GM12878 (cell line): ENCODE measurements around the gene PIGZ. TPM values are rescaled to one million over a fixed set of nuclear protein-coding genes. Genes with fewer than 3 reads are reported as not detected.

Experiments used
- ATAC-seq: fragments of 200-7000 bp; cut with Tn5 transposase; 3 replicates; pipeline ENCODE4 v1.9.1; 2020; ENCODE audit warnings: mild to moderate bottlenecking, moderate library complexity
- BruUV-seq: library from RNA; stranded (reverse); fragments of 400-500 nt; replicated peaks from 2 replicates; lab custom pipeline; 2021; lab: Mats Ljungman, UMichigan
- CTCF ChIA-PET: fragments of 300-600 bp; sonication (Branson Sonifier 250); formaldehyde crosslinking; extraction: SDS; loops from one replicate; lab custom pipeline; 2021; ENCODE audit warnings: inconsistent platforms; lab: Yijun Ruan, JAX
- POLR2A ChIA-PET: fragments of 350-600 bp; formaldehyde crosslinking; extraction: SDS; loops from one replicate; lab custom pipeline; 2021; ENCODE audit warnings: inconsistent platforms; lab: Charles Lee
- RAD21 ChIA-PET: fragments of 300-600 bp; sonication (Branson Sonifier 250); formaldehyde crosslinking; loops from one replicate; lab custom pipeline; 2023; ENCODE audit warnings: antibody characterized with exemption; ENCODE audit not compliant: unreplicated experiment; lab: Charles Lee
- SMC1A ChIA-PET: fragments of 300-600 bp; sonication (Branson Sonifier 250); formaldehyde crosslinking; loops from one replicate; lab custom pipeline; 2023; ENCODE audit not compliant: unreplicated experiment, uncharacterized antibody; lab: Charles Lee
- DNase-seq: peaks from one replicate; pipeline ENCODE4 v3.0.0-alpha.2; 2011; ENCODE audit warnings: low read depth, low spot score
- FAIRE-seq: peaks from 3 replicates; lab custom pipeline; 2011; peaks lifted over from hg19 to GRCh38; lab: Jason Lieb, UNC
- H2AFZ ChIP-seq: 2 replicates; pipeline ENCODE4 v1.6.0; 2011; ENCODE audit warnings: low read depth, low read length, control low read depth; ENCODE audit not compliant: control insufficient read depth
- H3K27ac ChIP-seq: 2 replicates; pipeline ENCODE4 v1.5.1; 2011; ENCODE audit warnings: control low read depth; ENCODE audit not compliant: control insufficient read depth, insufficient read depth
- H3K27me3 ChIP-seq, 2 experiments: replicated peaks in 1 of 2; 2 replicates each; pipeline versions ENCODE4 v1.6.0 to v1.6.1; 2011; ENCODE audit warnings: low read length in 1 of 2; ENCODE audit not compliant: control insufficient read depth in 2 of 2, insufficient read depth in 2 of 2
- H3K36me3 ChIP-seq, 2 experiments: 2 replicates each; pipeline ENCODE4 v1.5.1; 2011; ENCODE audit warnings: low read length in 1 of 2; ENCODE audit not compliant: control insufficient read depth in 2 of 2, insufficient read depth in 2 of 2
- H3K4me1 ChIP-seq: 2 replicates; pipeline ENCODE4 v1.6.1; 2011; ENCODE audit warnings: mild to moderate bottlenecking, low read length, moderate library complexity, mixed read lengths; ENCODE audit not compliant: control insufficient read depth, insufficient read depth
- H3K4me2 ChIP-seq: 2 replicates; pipeline ENCODE4 v1.6.0; 2011; ENCODE audit warnings: control low read depth; ENCODE audit not compliant: control insufficient read depth, insufficient read depth
- H3K4me3 ChIP-seq: fragments of 200-600 bp; sonication (generic); 2 replicates; pipeline ENCODE4 v1.5.1; 2016
- H3K79me2 ChIP-seq: 2 replicates; pipeline ENCODE4 v1.6.0; 2011; ENCODE audit warnings: low read length; ENCODE audit not compliant: control insufficient read depth, insufficient read depth
- H3K9ac ChIP-seq: 2 replicates; pipeline ENCODE4 v1.8.0; 2011; ENCODE audit warnings: low read length, control low read depth, mixed read lengths; ENCODE audit not compliant: control insufficient read depth, insufficient read depth
- H3K9me3 ChIP-seq: replicated peaks from 3 replicates; pipeline ENCODE4 v1.5.1; 2011; ENCODE audit warnings: mild to moderate bottlenecking, low read length; ENCODE audit not compliant: control insufficient read depth, insufficient read depth
- H4K20me1 ChIP-seq: 2 replicates; pipeline ENCODE4 v1.6.0; 2011; ENCODE audit not compliant: control insufficient read depth, insufficient read depth
- CHD1 ChIP-seq: IDR thresholded peaks from 2 replicates; pipeline ENCODE4 v1.6.1; 2012; ENCODE audit warnings: low read depth, low read length, improper control_type of control experiment
- ESRRA ChIP-seq: IDR thresholded peaks from 2 replicates; pipeline ENCODE4 v1.6.1; 2012; ENCODE audit warnings: mild to moderate bottlenecking, low read length, improper control_type of control experiment
- FOS ChIP-seq: IDR thresholded peaks from 3 replicates; pipeline ENCODE4 v1.6.1; 2011; ENCODE audit warnings: borderline replicate concordance; ENCODE audit not compliant: insufficient read length; ENCODE audit errors: extremely low read depth
- PAX5 ChIP-seq: IDR thresholded peaks from 2 replicates; pipeline ENCODE4 v1.6.1; 2011; ENCODE audit warnings: low read depth, low read length, borderline replicate concordance
- PML ChIP-seq: IDR thresholded peaks from 2 replicates; pipeline ENCODE4 v1.6.1; 2012; ENCODE audit warnings: low read length, inconsistent platforms
- ZNF207 ChIP-seq: fragments of 450-650 bp; IDR thresholded peaks from 2 replicates; pipeline ENCODE4 v1.6.1; 2014; ENCODE audit warnings: antibody characterized with exemption, mild to moderate bottlenecking, borderline replicate concordance
- ZNF384 ChIP-seq: IDR thresholded peaks from 2 replicates; pipeline ENCODE4 v1.6.1; 2012; ENCODE audit warnings: low read depth, mild to moderate bottlenecking, low read length, improper control_type of control experiment, borderline replicate concordance
- WGBS: methylation state at CpG from one replicate; pipeline ENCODE4 v1.1.6; 2016; ENCODE audit warnings: low lambda C conversion rate; ENCODE audit not compliant: insufficient replicate concordance, insufficient coverage; ENCODE audit errors: missing lambda C conversion rate; 5-methylcytosine and 5-hydroxymethylcytosine counted together
- in situ Hi-C: fragments of 300-500 bp; cut with MboI; formaldehyde crosslinking; loops from 9 replicates; pipeline ENCODE4 v1.14.3; 2018; ENCODE audit warnings: mixed read lengths
- intact Hi-C: fragments of 100-400 bp; cut with micrococcal nuclease; formaldehyde crosslinking; loops from one replicate; pipeline ENCODE4 v1.14.2; 2022; ENCODE audit not compliant: unreplicated experiment
- polyA plus RNA-seq, 11 experiments: library from polyadenylated mRNA; depleted of rRNA in 4 of 11; unstranded in 6 of 11; stranded (reverse) in 5 of 11; fragments of >200 nt; fragmentation: Nextera tagmentation in 4 of 11; fragmentation: Illumina TruSeq in 1 of 11; extraction: Ambion mirVana in 4 of 11; extraction: Trizol in 1 of 11; gene quantifications; 1 replicate in 1 of 11; 2 replicates in 10 of 11; pipeline versions ENCODE4 v1.2.1 to v1.2.3, GENCODE V29; 2011 to 2016; ENCODE audit warnings: inconsistent platforms in 2 of 11, missing spikeins in 2 of 11, low read depth in 1 of 11
- total RNA-seq, 4 experiments: library from RNA; depleted of rRNA in 3 of 4; stranded (reverse); fragments of >200 nt in 3 of 4; fragmentation: Illumina TruSeq in 1 of 4; extraction: Trizol in 1 of 4; gene quantifications; 2 replicates each; pipeline versions ENCODE4 v1.2.1 to v1.2.3, GENCODE V29; 2013 to 2021
- TF ChIP-seq, protein P1 (sequence below): fragments of 450-650 bp; IDR thresholded peaks from 2 replicates; pipeline ENCODE4 v1.6.1; 2014; ENCODE audit warnings: mild to moderate bottlenecking
- TF ChIP-seq, protein P2 (sequence below): IDR thresholded peaks from 2 replicates; pipeline ENCODE4 v1.6.1; 2011; ENCODE audit warnings: low read depth, low read length, improper control_type of control experiment, borderline replicate concordance
- TF ChIP-seq, protein P3 (sequence below): fragments of 450-650 bp; IDR thresholded peaks from 2 replicates; pipeline ENCODE4 v1.6.1; 2016; ENCODE audit warnings: mild to moderate bottlenecking
- TF ChIP-seq, protein P4 (sequence below): fragments of 450-650 bp; formaldehyde crosslinking; IDR thresholded peaks from 2 replicates; pipeline ENCODE4 v1.4.0; 2022; ENCODE audit warnings: mild to moderate bottlenecking, moderate library complexity
- TF ChIP-seq, protein P5 (sequence below): IDR thresholded peaks from 2 replicates; pipeline ENCODE4 v1.6.1; 2012; ENCODE audit warnings: improper control_type of control experiment, low read depth, low read length; ENCODE audit not compliant: insufficient replicate concordance

The PIGZ gene
- total and polyA plus RNA-seq, 10 of the 15 experiments (the other 5 are each of a cell fraction or from before 2014, with no cell fraction given) = 0.06 to 1.2 (median 0.64) TPM

DNA sequence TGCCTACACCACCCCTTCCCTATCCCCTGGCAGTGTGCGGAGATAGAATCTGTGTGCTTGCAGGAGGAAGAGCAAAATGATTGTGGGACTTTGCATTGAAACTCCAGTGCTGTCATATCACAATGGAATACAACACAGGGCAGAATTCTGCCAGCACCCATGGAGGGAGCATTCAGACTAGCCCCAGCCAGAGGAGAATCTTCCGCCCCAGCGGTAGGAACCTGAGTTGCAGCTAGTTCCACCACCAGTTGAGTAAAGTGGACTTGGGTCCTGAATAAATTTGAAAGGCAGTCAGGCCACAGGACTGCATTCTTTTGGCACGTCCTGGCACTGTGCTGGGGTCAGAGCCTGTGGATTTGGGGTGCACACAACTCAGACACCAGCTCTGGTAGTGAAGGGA, 53.8 kb downstream of the PIGZ start:
- ChIA-PET CTCF (no interaction called here), POLR2A (no interaction called here), RAD21 (no interaction called here), SMC1A (no interaction called here)
- no peak for FAIRE-seq
- BruUV-seq = no TSS peak
- H3K27ac ChIP-seq = no peak overlapping the region
- H3K4me1 ChIP-seq = no peaks in the 10 kb centered on the region
- no peak for ATAC-seq
- no peaks in the 10 kb centered on the region; the same call in 2 of the 3 replicates for H3K9me3 ChIP-seq
- no peaks in the 10 kb centered on the region for H3K79me2 ChIP-seq
- H3K9ac ChIP-seq = no peak overlapping the region
- no peak overlapping the region for H3K4me3 ChIP-seq
- H3K27me3 ChIP-seq = no peaks in the 10 kb centered on the region
- 97% methylated on average over 4 of the region's 4 CpGs for WGBS
- no peak overlapping the region for H2AFZ ChIP-seq
- no peaks in the 10 kb centered on the region for H4K20me1 ChIP-seq
- intact Hi-C loops = no loop called here
- no peak for DNase-seq
- H3K4me2 ChIP-seq = no peak overlapping the region
- in situ Hi-C loops = no loop called here
- H3K36me3 ChIP-seq = peaks cover 2 to 7% of the 10 kb centered on the region in 2 experiments; a peak in 3 of 4 replicates
- TF ChIP-seq PML (no peak), CHD1 (no peak), ZNF207 (no peak), FOS (no peak), PAX5 (no peak), ESRRA (no peak), ZNF384 (no peak)
- TF ChIP-seq, protein P1, sequence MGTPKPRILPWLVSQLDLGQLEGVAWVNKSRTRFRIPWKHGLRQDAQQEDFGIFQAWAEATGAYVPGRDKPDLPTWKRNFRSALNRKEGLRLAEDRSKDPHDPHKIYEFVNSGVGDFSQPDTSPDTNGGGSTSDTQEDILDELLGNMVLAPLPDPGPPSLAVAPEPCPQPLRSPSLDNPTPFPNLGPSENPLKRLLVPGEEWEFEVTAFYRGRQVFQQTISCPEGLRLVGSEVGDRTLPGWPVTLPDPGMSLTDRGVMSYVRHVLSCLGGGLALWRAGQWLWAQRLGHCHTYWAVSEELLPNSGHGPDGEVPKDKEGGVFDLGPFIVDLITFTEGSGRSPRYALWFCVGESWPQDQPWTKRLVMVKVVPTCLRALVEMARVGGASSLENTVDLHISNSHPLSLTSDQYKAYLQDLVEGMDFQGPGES = no peak
- TF ChIP-seq, protein P2, sequence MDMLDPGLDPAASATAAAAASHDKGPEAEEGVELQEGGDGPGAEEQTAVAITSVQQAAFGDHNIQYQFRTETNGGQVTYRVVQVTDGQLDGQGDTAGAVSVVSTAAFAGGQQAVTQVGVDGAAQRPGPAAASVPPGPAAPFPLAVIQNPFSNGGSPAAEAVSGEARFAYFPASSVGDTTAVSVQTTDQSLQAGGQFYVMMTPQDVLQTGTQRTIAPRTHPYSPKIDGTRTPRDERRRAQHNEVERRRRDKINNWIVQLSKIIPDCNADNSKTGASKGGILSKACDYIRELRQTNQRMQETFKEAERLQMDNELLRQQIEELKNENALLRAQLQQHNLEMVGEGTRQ = no peak
- TF ChIP-seq, protein P3, sequence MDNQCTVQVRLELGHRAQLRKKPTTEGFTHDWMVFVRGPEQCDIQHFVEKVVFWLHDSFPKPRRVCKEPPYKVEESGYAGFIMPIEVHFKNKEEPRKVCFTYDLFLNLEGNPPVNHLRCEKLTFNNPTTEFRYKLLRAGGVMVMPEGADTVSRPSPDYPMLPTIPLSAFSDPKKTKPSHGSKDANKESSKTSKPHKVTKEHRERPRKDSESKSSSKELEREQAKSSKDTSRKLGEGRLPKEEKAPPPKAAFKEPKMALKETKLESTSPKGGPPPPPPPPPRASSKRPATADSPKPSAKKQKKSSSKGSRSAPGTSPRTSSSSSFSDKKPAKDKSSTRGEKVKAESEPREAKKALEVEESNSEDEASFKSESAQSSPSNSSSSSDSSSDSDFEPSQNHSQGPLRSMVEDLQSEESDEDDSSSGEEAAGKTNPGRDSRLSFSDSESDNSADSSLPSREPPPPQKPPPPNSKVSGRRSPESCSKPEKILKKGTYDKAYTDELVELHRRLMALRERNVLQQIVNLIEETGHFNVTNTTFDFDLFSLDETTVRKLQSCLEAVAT = no peak
- TF ChIP-seq, protein P4, sequence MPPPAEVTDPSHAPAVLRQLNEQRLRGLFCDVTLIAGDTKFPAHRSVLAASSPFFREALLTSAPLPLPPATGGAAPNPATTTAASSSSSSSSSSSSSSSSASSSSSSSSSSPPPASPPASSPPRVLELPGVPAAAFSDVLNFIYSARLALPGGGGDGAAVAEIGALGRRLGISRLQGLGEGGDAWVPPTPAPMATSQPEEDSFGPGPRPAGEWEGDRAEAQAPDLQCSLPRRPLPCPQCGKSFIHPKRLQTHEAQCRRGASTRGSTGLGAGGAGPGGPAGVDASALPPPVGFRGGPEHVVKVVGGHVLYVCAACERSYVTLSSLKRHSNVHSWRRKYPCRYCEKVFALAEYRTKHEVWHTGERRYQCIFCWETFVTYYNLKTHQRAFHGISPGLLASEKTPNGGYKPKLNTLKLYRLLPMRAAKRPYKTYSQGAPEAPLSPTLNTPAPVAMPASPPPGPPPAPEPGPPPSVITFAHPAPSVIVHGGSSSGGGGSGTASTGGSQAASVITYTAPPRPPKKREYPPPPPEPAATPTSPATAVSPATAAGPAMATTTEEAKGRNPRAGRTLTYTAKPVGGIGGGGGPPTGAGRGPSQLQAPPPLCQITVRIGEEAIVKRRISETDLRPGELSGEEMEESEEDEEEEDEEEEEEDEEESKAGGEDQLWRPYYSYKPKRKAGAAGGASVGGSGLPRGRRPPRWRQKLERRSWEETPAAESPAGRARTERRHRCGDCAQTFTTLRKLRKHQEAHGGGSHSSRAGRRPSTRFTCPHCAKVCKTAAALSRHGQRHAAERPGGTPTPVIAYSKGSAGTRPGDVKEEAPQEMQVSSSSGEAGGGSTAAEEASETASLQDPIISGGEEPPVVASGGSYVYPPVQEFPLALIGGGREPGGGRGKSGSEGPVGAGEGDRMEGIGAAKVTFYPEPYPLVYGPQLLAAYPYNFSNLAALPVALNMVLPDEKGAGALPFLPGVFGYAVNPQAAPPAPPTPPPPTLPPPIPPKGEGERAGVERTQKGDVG (CRISPR knock-in tag) = no peak
- TF ChIP-seq, protein P5, sequence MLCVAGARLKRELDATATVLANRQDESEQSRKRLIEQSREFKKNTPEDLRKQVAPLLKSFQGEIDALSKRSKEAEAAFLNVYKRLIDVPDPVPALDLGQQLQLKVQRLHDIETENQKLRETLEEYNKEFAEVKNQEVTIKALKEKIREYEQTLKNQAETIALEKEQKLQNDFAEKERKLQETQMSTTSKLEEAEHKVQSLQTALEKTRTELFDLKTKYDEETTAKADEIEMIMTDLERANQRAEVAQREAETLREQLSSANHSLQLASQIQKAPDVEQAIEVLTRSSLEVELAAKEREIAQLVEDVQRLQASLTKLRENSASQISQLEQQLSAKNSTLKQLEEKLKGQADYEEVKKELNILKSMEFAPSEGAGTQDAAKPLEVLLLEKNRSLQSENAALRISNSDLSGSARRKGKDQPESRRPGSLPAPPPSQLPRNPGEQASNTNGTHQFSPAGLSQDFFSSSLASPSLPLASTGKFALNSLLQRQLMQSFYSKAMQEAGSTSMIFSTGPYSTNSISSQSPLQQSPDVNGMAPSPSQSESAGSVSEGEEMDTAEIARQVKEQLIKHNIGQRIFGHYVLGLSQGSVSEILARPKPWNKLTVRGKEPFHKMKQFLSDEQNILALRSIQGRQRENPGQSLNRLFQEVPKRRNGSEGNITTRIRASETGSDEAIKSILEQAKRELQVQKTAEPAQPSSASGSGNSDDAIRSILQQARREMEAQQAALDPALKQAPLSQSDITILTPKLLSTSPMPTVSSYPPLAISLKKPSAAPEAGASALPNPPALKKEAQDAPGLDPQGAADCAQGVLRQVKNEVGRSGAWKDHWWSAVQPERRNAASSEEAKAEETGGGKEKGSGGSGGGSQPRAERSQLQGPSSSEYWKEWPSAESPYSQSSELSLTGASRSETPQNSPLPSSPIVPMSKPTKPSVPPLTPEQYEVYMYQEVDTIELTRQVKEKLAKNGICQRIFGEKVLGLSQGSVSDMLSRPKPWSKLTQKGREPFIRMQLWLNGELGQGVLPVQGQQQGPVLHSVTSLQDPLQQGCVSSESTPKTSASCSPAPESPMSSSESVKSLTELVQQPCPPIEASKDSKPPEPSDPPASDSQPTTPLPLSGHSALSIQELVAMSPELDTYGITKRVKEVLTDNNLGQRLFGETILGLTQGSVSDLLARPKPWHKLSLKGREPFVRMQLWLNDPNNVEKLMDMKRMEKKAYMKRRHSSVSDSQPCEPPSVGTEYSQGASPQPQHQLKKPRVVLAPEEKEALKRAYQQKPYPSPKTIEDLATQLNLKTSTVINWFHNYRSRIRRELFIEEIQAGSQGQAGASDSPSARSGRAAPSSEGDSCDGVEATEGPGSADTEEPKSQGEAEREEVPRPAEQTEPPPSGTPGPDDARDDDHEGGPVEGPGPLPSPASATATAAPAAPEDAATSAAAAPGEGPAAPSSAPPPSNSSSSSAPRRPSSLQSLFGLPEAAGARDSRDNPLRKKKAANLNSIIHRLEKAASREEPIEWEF = no peak
